ENCODE measurements around the gene MCC.

Gene MCC

DNA sequence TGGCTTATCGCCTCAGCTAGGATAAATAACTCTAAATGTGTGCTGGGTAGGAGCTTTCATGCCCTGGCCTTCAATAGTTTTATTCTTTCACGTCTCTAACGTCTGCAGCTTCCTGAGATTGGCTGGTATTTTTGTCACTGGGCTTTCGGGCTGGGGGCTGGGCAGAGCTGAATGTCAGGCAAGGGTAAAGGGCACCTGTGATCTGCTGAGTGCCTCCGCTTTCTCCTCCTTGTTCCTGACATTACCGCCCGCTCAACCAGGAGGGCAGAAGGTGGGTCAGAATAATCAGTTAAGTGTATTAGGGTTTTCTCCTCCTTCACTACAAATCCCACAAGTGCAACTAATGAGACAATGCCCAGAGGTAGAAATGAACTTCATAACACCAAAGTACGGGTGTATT lies 270.1 kb downstream of the MCC start:
- H3K4me3 ChIP-seq (ENCODE audit: low read depth, low read length), result no peak overlapping the region
- H3K27ac ChIP-seq (ENCODE audit: extremely low read depth, low read depth, low read length), result no peak overlapping the region; the same call in 1 of the 2 replicates
- POLR2A ChIA-PET, result interaction anchor here (1.6 kb wide), 1 partner anchor 76 kb away, joined by 4 read pairs; no protein-coding TSS in a partner anchor
- H3K9me3 ChIP-seq (ENCODE audit: control insufficient read depth, insufficient read depth, low read depth, low read length), result no peaks in the 10 kb centered on the region
- peaks cover 32% of the 10 kb centered on the region for H3K4me1 ChIP-seq (ENCODE audit: control insufficient read depth, insufficient read depth, low read length)
- H3K36me3 ChIP-seq (ENCODE audit: control insufficient read depth in 2 of 2, insufficient read depth in 1 of 2, low read length in 2 of 2), result no peaks in the 10 kb centered on the region
- peak; percentile 74 for TF ChIP-seq ZNF335 (tag by site-specific recombination; conservative IDR thresholded peaks at IDR 0.05)
- no peak for TF ChIP-seq ZNF350 (tag by site-specific recombination; IDR thresholded peaks at IDR 0.05)
- TF ChIP-seq ZNF10 (tag by site-specific recombination; IDR thresholded peaks at IDR 0.05), result 0 out of 2 replicates have a peak, but pooled peaks have one; percentile 66
- CTCF ChIA-PET, result no interaction called here

DNA sequence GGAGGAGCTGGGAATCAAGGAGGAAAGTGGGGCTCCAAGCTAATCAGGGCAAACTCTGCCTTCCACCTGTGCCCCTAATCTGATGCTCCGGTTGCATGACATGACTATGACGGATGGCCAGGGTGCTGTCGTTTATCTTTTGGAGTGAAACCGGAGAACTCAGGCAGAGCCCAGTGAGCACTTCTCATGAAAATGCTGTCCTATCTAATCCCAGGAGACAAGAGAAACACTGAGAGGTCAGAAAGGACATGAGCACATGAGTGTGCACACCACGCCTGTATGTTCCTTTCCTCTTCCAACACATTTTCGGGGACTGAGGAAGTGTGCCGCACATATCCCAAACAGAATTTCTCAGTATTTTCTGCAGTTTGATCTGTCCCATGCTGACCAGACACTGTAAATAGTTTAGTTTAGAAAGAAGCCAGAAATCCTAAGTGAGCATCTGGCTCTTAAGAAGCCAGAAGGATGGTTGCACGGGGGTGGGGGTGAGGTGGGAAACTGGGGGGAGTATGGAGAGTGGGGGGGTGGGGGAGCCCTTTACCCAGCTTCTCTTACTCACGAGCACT lies 270.6 kb downstream of the MCC start:
- Histone ChIP-seq H3K27ac (ENCODE audit: extremely low read depth, low read depth, low read length) (peak overlapping the region; percentile 25; the same call in 1 of the 2 replicates), H3K9me3 (ENCODE audit: control insufficient read depth, insufficient read depth, low read depth, low read length) (no peaks in the 10 kb centered on the region), H3K4me3 (ENCODE audit: low read depth, low read length) (no peak overlapping the region), H3K36me3 (ENCODE audit: control insufficient read depth in 2 of 2, insufficient read depth in 1 of 2, low read length in 2 of 2) (no peaks in the 10 kb centered on the region), H3K4me1 (ENCODE audit: control insufficient read depth, insufficient read depth, low read length) (peaks cover 37% of the 10 kb centered on the region)
- POLR2A ChIA-PET, result interaction anchor here (1.6 kb wide), 1 partner anchor 77 kb away, joined by 4 read pairs; no protein-coding TSS in a partner anchor
- CTCF ChIA-PET, result no interaction called here
- TF ChIP-seq ZNF266 (tag by site-specific recombination; IDR thresholded peaks at IDR 0.05; ENCODE audit: low read depth), result no peak
- no peak for TF ChIP-seq ZNF404 (tag by site-specific recombination; IDR thresholded peaks at IDR 0.05)
- TF ChIP-seq ZBTB7A (tag by site-specific recombination; IDR thresholded peaks at IDR 0.05; ENCODE audit: low read depth), result no peak
- no peak for TF ChIP-seq ZNF621 (tag by site-specific recombination; IDR thresholded peaks at IDR 0.05)
- peak; percentile 26; the same call in 1 of the 2 replicates for TF ChIP-seq GLIS1 (tag by site-specific recombination; IDR thresholded peaks at IDR 0.05)
- TF ChIP-seq MEIS1 (CRISPR knock-in tag; IDR thresholded peaks at IDR 0.05; ENCODE audit: borderline replicate concordance), result no peak
- TF ChIP-seq EGR2 (tag by site-specific recombination; IDR thresholded peaks at IDR 0.05; ENCODE audit: low read depth), result no peak
- no peak for TF ChIP-seq WT1 (tag by site-specific recombination; IDR thresholded peaks at IDR 0.05)
- peak; percentile 69 for TF ChIP-seq SP7 (tag by site-specific recombination; IDR thresholded peaks at IDR 0.05)
- TF ChIP-seq, protein P1, sequence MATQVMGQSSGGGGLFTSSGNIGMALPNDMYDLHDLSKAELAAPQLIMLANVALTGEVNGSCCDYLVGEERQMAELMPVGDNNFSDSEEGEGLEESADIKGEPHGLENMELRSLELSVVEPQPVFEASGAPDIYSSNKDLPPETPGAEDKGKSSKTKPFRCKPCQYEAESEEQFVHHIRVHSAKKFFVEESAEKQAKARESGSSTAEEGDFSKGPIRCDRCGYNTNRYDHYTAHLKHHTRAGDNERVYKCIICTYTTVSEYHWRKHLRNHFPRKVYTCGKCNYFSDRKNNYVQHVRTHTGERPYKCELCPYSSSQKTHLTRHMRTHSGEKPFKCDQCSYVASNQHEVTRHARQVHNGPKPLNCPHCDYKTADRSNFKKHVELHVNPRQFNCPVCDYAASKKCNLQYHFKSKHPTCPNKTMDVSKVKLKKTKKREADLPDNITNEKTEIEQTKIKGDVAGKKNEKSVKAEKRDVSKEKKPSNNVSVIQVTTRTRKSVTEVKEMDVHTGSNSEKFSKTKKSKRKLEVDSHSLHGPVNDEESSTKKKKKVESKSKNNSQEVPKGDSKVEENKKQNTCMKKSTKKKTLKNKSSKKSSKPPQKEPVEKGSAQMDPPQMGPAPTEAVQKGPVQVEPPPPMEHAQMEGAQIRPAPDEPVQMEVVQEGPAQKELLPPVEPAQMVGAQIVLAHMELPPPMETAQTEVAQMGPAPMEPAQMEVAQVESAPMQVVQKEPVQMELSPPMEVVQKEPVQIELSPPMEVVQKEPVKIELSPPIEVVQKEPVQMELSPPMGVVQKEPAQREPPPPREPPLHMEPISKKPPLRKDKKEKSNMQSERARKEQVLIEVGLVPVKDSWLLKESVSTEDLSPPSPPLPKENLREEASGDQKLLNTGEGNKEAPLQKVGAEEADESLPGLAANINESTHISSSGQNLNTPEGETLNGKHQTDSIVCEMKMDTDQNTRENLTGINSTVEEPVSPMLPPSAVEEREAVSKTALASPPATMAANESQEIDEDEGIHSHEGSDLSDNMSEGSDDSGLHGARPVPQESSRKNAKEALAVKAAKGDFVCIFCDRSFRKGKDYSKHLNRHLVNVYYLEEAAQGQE (tag by site-specific recombination; IDR thresholded peaks at IDR 0.05), result no peak
- no peak for TF ChIP-seq ZNF354C (tag by site-specific recombination; IDR thresholded peaks at IDR 0.05; ENCODE audit: borderline replicate concordance, low read depth)
- TF ChIP-seq ZNF529 (tag by site-specific recombination; IDR thresholded peaks at IDR 0.05; ENCODE audit: insufficient replicate concordance), result no peak
- TF ChIP-seq OVOL3 (tag by site-specific recombination; IDR thresholded peaks at IDR 0.05), result no peak
- no peak for TF ChIP-seq HOXD13 (CRISPR knock-in tag; IDR thresholded peaks at IDR 0.05; ENCODE audit: borderline replicate concordance)
- TF ChIP-seq ZNF24 (tag by site-specific recombination; IDR thresholded peaks at IDR 0.05), result no peak
- no peak for TF ChIP-seq ZNF394 (tag by site-specific recombination; IDR thresholded peaks at IDR 0.05; ENCODE audit: borderline replicate concordance)
- TF ChIP-seq, protein P2, sequence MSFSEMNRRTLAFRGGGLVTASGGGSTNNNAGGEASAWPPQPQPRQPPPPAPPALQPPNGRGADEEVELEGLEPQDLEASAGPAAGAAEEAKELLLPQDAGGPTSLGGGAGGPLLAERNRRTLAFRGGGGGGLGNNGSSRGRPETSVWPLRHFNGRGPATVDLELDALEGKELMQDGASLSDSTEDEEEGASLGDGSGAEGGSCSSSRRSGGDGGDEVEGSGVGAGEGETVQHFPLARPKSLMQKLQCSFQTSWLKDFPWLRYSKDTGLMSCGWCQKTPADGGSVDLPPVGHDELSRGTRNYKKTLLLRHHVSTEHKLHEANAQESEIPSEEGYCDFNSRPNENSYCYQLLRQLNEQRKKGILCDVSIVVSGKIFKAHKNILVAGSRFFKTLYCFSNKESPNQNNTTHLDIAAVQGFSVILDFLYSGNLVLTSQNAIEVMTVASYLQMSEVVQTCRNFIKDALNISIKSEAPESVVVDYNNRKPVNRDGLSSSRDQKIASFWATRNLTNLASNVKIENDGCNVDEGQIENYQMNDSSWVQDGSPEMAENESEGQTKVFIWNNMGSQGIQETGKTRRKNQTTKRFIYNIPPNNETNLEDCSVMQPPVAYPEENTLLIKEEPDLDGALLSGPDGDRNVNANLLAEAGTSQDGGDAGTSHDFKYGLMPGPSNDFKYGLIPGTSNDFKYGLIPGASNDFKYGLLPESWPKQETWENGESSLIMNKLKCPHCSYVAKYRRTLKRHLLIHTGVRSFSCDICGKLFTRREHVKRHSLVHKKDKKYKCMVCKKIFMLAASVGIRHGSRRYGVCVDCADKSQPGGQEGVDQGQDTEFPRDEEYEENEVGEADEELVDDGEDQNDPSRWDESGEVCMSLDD (tag by site-specific recombination; IDR thresholded peaks at IDR 0.05), result no peak
- TF ChIP-seq ZNF211 (tag by site-specific recombination; IDR thresholded peaks at IDR 0.05; ENCODE audit: low read depth), result no peak
- TF ChIP-seq ZNF248 (tag by site-specific recombination; IDR thresholded peaks at IDR 0.05), result no peak
- TF ChIP-seq, protein P3, sequence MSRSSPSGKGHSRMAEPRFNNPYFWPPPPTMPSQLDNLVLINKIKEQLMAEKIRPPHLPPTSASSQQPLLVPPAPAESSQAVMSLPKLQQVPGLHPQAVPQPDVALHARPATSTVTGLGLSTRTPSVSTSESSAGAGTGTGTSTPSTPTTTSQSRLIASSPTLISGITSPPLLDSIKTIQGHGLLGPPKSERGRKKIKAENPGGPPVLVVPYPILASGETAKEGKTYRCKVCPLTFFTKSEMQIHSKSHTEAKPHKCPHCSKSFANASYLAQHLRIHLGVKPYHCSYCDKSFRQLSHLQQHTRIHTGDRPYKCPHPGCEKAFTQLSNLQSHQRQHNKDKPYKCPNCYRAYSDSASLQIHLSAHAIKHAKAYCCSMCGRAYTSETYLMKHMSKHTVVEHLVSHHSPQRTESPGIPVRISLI (tag by site-specific recombination; IDR thresholded peaks at IDR 0.05), result no peak
- TF ChIP-seq ZNF324 (tag by site-specific recombination; IDR thresholded peaks at IDR 0.05), result no peak
- no peak for TF ChIP-seq ZNF302 (tag by site-specific recombination; IDR thresholded peaks at IDR 0.05; ENCODE audit: low read depth)
- TF ChIP-seq KLF16 (tag by site-specific recombination; IDR thresholded peaks at IDR 0.05), result no peak
- TF ChIP-seq ZNF112 (tag by site-specific recombination; IDR thresholded peaks at IDR 0.05), result no peak
- TF ChIP-seq ZBTB48 (tag by site-specific recombination; IDR thresholded peaks at IDR 0.05), result no peak
